ENCODE results near the gene CABYR. TPM values are rescaled to one million over a fixed set of nuclear protein-coding genes. Genes with fewer than 3 reads are reported as not detected.

CABYR gene
- total and polyA plus RNA-seq, 7 donors = 0.04 to 1.2 (median 0.21) TPM; not detected in 4

- Histone ChIP-seq H3K4me1 (no peaks in the 10 kb centered on the region), H3K27me3 (ENCODE audit: insufficient read depth in 3 of 3, low read length in 2 of 3) (no peaks in the 10 kb centered on the region), H3K4me3 (no peak overlapping the region), H3K9me3 (no peaks in the 10 kb centered on the region), H3K27ac (no peak overlapping the region), H3K36me3 (ENCODE audit: insufficient read depth in 1 of 2, low read depth in 1 of 2) (no peaks in the 10 kb centered on the region)
- intact Hi-C loops (cut with DNase I) = no loop called here
- TF ChIP-seq CTCF (IDR thresholded peaks at IDR 0.05) = no peak
- WGBS, 3 donors = 78 to 82% (median 81%) methylated on average over 2 of the region's 2 CpGs
- ATAC-seq = no peak
- DNase-seq = no peak
These were observed 23.2 kb upstream of the CABYR start for GRCh38 chr18:24115628-24116027.

- Histone ChIP-seq H3K27ac (no peak overlapping the region), H3K4me1 (no peaks in the 10 kb centered on the region), H3K27me3 (ENCODE audit: insufficient read depth in 3 of 3, low read length in 2 of 3) (no peaks in the 10 kb centered on the region), H3K4me3 (no peak overlapping the region), H3K36me3 (ENCODE audit: insufficient read depth in 1 of 2, low read depth in 1 of 2) (no peaks in the 10 kb centered on the region), H3K9me3 (no peaks in the 10 kb centered on the region)
- DNase-seq (peak; percentile 61 to 70), ATAC-seq (peak; percentile 46 to 87 (median 80))
- TF ChIP-seq CTCF (IDR thresholded peaks at IDR 0.05) = peak; percentile 94
- intact Hi-C loops (cut with DNase I) = no loop called here
- 48 to 62% (median 61%) methylated on average over 8 of the region's 8 CpGs for WGBS, 3 donors
These were observed 19.9 kb upstream of the CABYR start for GRCh38 chr18:24118750-24119577.

GRCh38 chr18:24120676-24121075, 18.2 kb upstream of the CABYR start:
- no peak overlapping the region for H3K4me3 ChIP-seq
- H3K27me3 ChIP-seq (ENCODE audit: insufficient read depth in 3 of 3, low read length in 2 of 3) = no peaks in the 10 kb centered on the region
- intact Hi-C loops (cut with DNase I) = no loop called here
- no peaks in the 10 kb centered on the region for H3K4me1 ChIP-seq
- DNase-seq (no peak), ATAC-seq (no peak)
- no peak for TF ChIP-seq CTCF (IDR thresholded peaks at IDR 0.05)
- 95 to 98% (median 96%) methylated on average over 4 of the region's 4 CpGs for WGBS, 3 donors
- H3K27ac ChIP-seq = no peak overlapping the region
- no peaks in the 10 kb centered on the region for H3K36me3 ChIP-seq (ENCODE audit: insufficient read depth in 1 of 2, low read depth in 1 of 2)
- no peaks in the 10 kb centered on the region for H3K9me3 ChIP-seq

GRCh38 chr18:24121625-24122024, 17.2 kb upstream of the CABYR start:
- intact Hi-C loops (cut with DNase I) = no loop called here
- WGBS, 3 donors = 90 to 93% (median 92%) methylated on average over 2 of the region's 2 CpGs
- no peaks in the 10 kb centered on the region for H3K9me3 ChIP-seq
- no peaks in the 10 kb centered on the region for H3K4me1 ChIP-seq
- no peaks in the 10 kb centered on the region for H3K27me3 ChIP-seq (ENCODE audit: insufficient read depth in 3 of 3, low read length in 2 of 3)
- no peaks in the 10 kb centered on the region for H3K36me3 ChIP-seq (ENCODE audit: insufficient read depth in 1 of 2, low read depth in 1 of 2)
- TF ChIP-seq CTCF (IDR thresholded peaks at IDR 0.05) = no peak
- no peak for DNase-seq
- H3K4me3 ChIP-seq = no peak overlapping the region
- no peak for ATAC-seq
- no peak overlapping the region for H3K27ac ChIP-seq
